PFSK-1 (cell line): ENCODE data around the gene ZDHHC17.

ENCODE experiments used
- FOXP2 ChIP-seq: optimal IDR thresholded peaks from 2 replicates; pipeline ENCODE3; 2011; ENCODE audit warnings: borderline replicate concordance, control low read depth, inconsistent platforms; ENCODE audit not compliant: insufficient read depth; ENCODE audit errors: extremely low read length, extremely low read depth
- POLR2AphosphoS5 ChIP-seq: IDR thresholded peaks from 2 replicates; pipeline ENCODE4 v1.6.1; 2012; ENCODE audit warnings: low read depth, mild to moderate bottlenecking, control low read depth, low read length, moderate library complexity
- REST ChIP-seq, 2 experiments: IDR thresholded peaks; 2 replicates each; pipeline versions ENCODE4 v1.6.1 to v1.8.0; 2011 to 2012; ENCODE audit warnings: low read depth in 2 of 2, low read length in 2 of 2, control low read depth in 1 of 2, inconsistent platforms in 1 of 2, mild to moderate bottlenecking in 1 of 2, moderate library complexity in 1 of 2; ENCODE audit not compliant: insufficient read depth in 1 of 2
- SIN3A ChIP-seq: IDR thresholded peaks from 2 replicates; pipeline ENCODE4 v1.6.1; 2012; ENCODE audit warnings: mild to moderate bottlenecking, low read length, moderate library complexity, borderline replicate concordance; ENCODE audit not compliant: insufficient read depth
- TAF1 ChIP-seq: IDR thresholded peaks from 2 replicates; pipeline ENCODE4 v1.6.1; 2012; ENCODE audit warnings: low read length, control low read depth, borderline replicate concordance; ENCODE audit not compliant: insufficient read depth

The ZDHHC17 gene

GRCh38 chr12:76719171-76720041 is 44.5 kb upstream of the ZDHHC17 start:
- no peak for TF ChIP-seq TAF1
- TF ChIP-seq REST (IDR thresholded peaks at IDR 0.05; ENCODE audit: insufficient read depth in 1 of 2, low read depth in 2 of 2, low read length in 2 of 2): no peak
- no peak for TF ChIP-seq POLR2AphosphoS5
- TF ChIP-seq FOXP2: no peak
- no peak for TF ChIP-seq SIN3A

DNA sequence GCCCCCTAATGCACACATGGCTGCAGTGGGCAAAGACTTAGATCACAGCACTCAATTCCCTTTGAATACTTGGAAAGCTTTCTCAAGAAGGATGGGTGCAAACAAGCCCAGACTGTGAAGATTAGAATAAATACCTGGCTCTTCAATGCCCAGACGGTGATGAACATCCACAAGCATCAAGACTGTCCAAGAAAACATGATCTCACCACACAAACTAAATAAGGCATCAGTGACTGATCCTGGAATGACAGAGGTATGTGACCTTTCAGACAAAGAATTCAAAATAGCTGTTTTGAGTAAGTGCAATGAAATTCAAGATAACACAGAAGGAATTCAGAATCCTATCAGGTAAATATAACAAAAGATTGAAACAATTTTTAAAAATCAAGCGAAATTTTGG is 43.8 kb upstream of the ZDHHC17 start:
- no peak for TF ChIP-seq SIN3A
- no peak for TF ChIP-seq POLR2AphosphoS5
- no peak for TF ChIP-seq TAF1
- no peak for TF ChIP-seq REST (IDR thresholded peaks at IDR 0.05; ENCODE audit: insufficient read depth in 1 of 2, low read depth in 2 of 2, low read length in 2 of 2)
- TF ChIP-seq FOXP2: no peak

- TF ChIP-seq TAF1: no peak
- no peak for TF ChIP-seq FOXP2
- TF ChIP-seq SIN3A: no peak
- TF ChIP-seq REST (IDR thresholded peaks at IDR 0.05; ENCODE audit: insufficient read depth in 1 of 2, low read depth in 2 of 2, low read length in 2 of 2): no peak
- no peak for TF ChIP-seq POLR2AphosphoS5
Measured at GRCh38 chr12:76726626-76727025, 37.3 kb upstream of the ZDHHC17 start.

DNA sequence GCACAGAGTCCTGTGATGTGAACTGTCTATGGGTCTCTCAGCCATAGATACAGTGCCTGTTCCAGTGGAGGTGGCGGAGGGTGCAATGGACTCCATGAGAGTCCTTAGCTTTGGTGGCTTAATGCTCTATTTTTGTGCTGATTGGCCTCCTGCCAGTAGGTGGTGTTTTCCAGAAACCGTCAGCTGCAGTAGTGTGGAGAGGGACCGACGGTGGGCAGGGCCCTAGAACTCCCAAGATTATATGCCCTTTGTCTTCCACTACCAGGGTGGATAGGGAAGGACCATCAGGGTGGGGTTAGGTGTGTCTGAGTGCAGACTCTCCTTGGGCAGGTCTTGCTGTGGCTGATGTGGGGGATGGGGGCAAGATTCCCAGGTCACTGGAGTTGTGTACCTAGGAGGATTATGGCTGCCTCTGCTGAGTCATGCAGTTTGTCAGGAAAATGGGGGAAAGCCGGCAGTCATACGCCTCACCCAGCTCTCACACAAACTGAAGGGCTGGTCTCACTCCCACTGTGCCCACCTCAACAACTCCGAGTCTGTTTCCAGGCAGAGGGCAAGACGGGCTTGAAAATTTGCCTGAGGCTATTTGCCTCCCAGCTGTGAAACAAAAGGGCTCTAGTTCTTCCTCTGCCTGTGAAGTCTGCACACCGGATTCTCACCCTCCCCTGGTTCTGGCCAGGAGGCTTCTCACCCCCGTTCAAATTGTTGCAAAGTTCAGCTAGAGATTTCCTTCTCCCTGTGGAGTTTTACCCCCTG is 24.9 kb upstream of the ZDHHC17 start:
- TF ChIP-seq REST (IDR thresholded peaks at IDR 0.05; ENCODE audit: insufficient read depth in 1 of 2, low read depth in 2 of 2, low read length in 2 of 2) (no peak), SIN3A (no peak), POLR2AphosphoS5 (no peak), FOXP2 (no peak), TAF1 (no peak)
